GM18498 (cell line): ENCODE results near the gene FMN1.
"Not testable (repeated sequence)": the region's sequence is repeated elsewhere in the genome, so short reads cannot be mapped to it uniquely, and the experiment has no call there.

Experiments
- ATAC-seq: cut with Tn5 transposase; IDR thresholded peaks from one replicate; pipeline ENCODE4 v1.9.1; 2021; ENCODE audit warnings: mild to moderate bottlenecking, moderate library complexity; ENCODE audit not compliant: unreplicated experiment

Gene FMN1

GRCh38 chr15:33098094-33099058 lies 96.1 kb downstream of the FMN1 start:
- no peak for ATAC-seq

- ATAC-seq: no peak
Measured at GRCh38 chr15:33096134-33096533, 98.4 kb downstream of the FMN1 start.

- no peak for ATAC-seq
Measured at GRCh38 chr15:33095641-33096040, 98.9 kb downstream of the FMN1 start.

- no peak for ATAC-seq
Measured at GRCh38 chr15:33094336-33094735, 100.2 kb downstream of the FMN1 start.

GRCh38 chr15:33093222-33093621 lies 101.3 kb downstream of the FMN1 start:
- ATAC-seq: no peak

GRCh38 chr15:33091983-33092693 lies 102.4 kb downstream of the FMN1 start:
- no peak for ATAC-seq

GRCh38 chr15:33089878-33090757 lies 104.4 kb downstream of the FMN1 start:
- no peak for ATAC-seq

- ATAC-seq: no peak
Measured at GRCh38 chr15:33089165-33089877, 105.2 kb downstream of the FMN1 start.

- ATAC-seq: no peak
Measured at GRCh38 chr15:33086500-33087121, 107.9 kb downstream of the FMN1 start.

GRCh38 chr15:33084661-33085060 lies 109.9 kb downstream of the FMN1 start:
- ATAC-seq: no peak

GRCh38 chr15:33083232-33084081 lies 111.1 kb downstream of the FMN1 start:
- ATAC-seq: no peak

GRCh38 chr15:33080006-33080405 lies 114.5 kb downstream of the FMN1 start:
- no peak for ATAC-seq

- ATAC-seq: no peak
Measured at GRCh38 chr15:33078607-33079006, 115.9 kb downstream of the FMN1 start.

- ATAC-seq: no peak
Measured at GRCh38 chr15:33076937-33077336, 117.6 kb downstream of the FMN1 start.

GRCh38 chr15:33074942-33075341 lies 119.6 kb downstream of the FMN1 start:
- no peak for ATAC-seq

GRCh38 chr15:33074212-33074611 lies 120.3 kb downstream of the FMN1 start:
- no peak for ATAC-seq

- no peak for ATAC-seq
Measured at GRCh38 chr15:33071451-33071850, 123.1 kb downstream of the FMN1 start.

GRCh38 chr15:33069903-33070302 lies 124.6 kb downstream of the FMN1 start:
- not testable (repeated sequence) for ATAC-seq

GRCh38 chr15:33069161-33069560 lies 125.4 kb downstream of the FMN1 start:
- ATAC-seq: no peak
